OCI-LY3 (cell line): ENCODE measurements around the gene FPGS.

Experiments
- H2AFZ ChIP-seq: fragments of 200-600, 300-600 bp; shearing (Covaris generic); 2 replicates; pipeline ENCODE4 v1.6.0; 2014; ENCODE audit warnings: antibody characterized with exemption, low read depth, low read length
- H3K27ac ChIP-seq: fragments of 200-600, 300-600 bp; sonication (generic); 2 replicates; pipeline ENCODE4 v1.5.1; 2014; ENCODE audit warnings: mild to moderate bottlenecking, low read length, moderate library complexity, mixed read lengths
- H3K27me3 ChIP-seq: fragments of 200-600, 300-600 bp; sonication (generic); 2 replicates; pipeline ENCODE4 v1.6.1; 2014; ENCODE audit warnings: low read depth, low read length, mixed read lengths
- H3K36me3 ChIP-seq: fragments of 200-600, 300-600 bp; sonication (generic); replicated peaks from 2 replicates; pipeline ENCODE3; 2014; ENCODE audit warnings: low read depth, low read length, mixed read lengths
- H3K4me1 ChIP-seq: fragments of 300-600, 200-600 bp; sonication (generic); 2 replicates; pipeline ENCODE4 v1.6.1; 2014; ENCODE audit warnings: low read length, mixed read lengths
- H3K4me2 ChIP-seq: fragments of 200-600, 300-600 bp; sonication (generic); 2 replicates; pipeline ENCODE4 v1.6.1; 2014; ENCODE audit warnings: low read length, mixed read lengths
- H3K4me3 ChIP-seq: fragments of 300-600, 200-600 bp; sonication (generic); 2 replicates; pipeline ENCODE4 v1.5.1; 2014; ENCODE audit warnings: antibody characterized with exemption, mild to moderate bottlenecking, low read length, moderate library complexity
- H3K79me2 ChIP-seq: fragments of 300-600, 200-600 bp; shearing (Covaris generic); 2 replicates; pipeline ENCODE4 v1.6.1; 2014; ENCODE audit warnings: mild to moderate bottlenecking, low read length, mixed read lengths
- H3K9ac ChIP-seq: fragments of 300-600, 200-600 bp; shearing (Covaris generic); 2 replicates; pipeline ENCODE4 v1.6.0; 2014; ENCODE audit warnings: mild to moderate bottlenecking, low read length, moderate library complexity
- H3K9me3 ChIP-seq: fragments of 200-600, 300-600 bp; shearing (Covaris generic); 2 replicates; pipeline ENCODE4 v1.6.1; 2014; ENCODE audit warnings: low read length, mixed read lengths; ENCODE audit not compliant: insufficient read depth
- H4K20me1 ChIP-seq: fragments of 200-600, 300-600 bp; sonication (generic); 2 replicates; pipeline ENCODE4 v1.6.1; 2016; ENCODE audit warnings: low read length, mixed read lengths; ENCODE audit not compliant: insufficient read depth
- EZH2phosphoT487 ChIP-seq: fragments of 200-600 bp; shearing (Covaris generic); IDR thresholded peaks from 2 replicates; pipeline ENCODE4 v1.6.1; 2018; ENCODE audit warnings: antibody characterized with exemption, mixed run types, low read depth
- TF ChIP-seq, protein P1 (sequence below): fragments of 200-600, 300-600 bp; sonication (generic); IDR thresholded peaks from 2 replicates; pipeline ENCODE4 v1.5.1; 2014; ENCODE audit warnings: antibody characterized with exemption, low read length, low read depth

FPGS gene

DNA sequence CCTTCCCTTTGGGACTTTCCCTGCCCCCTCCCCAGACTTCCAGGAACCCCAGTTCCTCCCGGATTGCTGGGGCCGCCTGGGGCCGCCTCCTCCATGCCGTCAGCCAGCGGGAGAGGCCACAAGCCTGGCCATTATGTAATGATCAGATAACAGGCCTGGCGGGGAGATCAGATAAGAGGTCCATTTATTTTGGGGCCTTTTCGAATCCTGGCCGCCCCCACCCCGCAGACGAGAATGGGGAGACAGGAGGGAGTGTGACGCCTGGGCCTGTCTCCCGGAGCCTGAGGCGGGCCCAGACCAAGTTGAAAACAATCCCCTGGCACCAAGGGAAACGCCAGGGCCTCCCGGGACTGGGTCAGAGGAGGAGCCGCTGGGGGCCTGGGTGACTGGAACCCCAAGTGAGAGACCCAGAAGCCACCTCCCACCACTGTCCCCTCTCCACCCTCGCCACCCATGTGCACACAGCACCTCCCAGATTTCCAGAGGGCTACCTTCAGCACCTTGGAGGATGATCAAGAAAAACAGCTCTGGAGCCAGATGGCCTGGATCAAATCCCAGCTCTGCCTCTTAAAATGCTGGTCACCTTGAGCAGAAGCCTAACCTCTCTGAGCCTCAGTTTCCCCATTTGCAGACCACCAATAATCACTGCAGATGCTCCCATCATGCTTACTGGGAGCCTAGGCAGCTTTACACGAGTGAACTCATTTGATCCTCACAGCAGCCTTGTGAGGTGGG is 43.9 kb downstream of the FPGS start:
- Histone ChIP-seq H4K20me1 (no peaks in the 10 kb centered on the region), H2AFZ (no peak overlapping the region), H3K79me2 (no peaks in the 10 kb centered on the region), H3K9me3 (peaks cover 8% of the 10 kb centered on the region; the same call in 1 of the 2 replicates), H3K9ac (no peak overlapping the region), H3K4me1 (no peaks in the 10 kb centered on the region), H3K27ac (no peak overlapping the region), H3K4me3 (no peak overlapping the region), H3K4me2 (no peak overlapping the region), H3K36me3 (no peaks in the 10 kb centered on the region), H3K27me3 (no peaks in the 10 kb centered on the region)
- TF ChIP-seq, protein P1, sequence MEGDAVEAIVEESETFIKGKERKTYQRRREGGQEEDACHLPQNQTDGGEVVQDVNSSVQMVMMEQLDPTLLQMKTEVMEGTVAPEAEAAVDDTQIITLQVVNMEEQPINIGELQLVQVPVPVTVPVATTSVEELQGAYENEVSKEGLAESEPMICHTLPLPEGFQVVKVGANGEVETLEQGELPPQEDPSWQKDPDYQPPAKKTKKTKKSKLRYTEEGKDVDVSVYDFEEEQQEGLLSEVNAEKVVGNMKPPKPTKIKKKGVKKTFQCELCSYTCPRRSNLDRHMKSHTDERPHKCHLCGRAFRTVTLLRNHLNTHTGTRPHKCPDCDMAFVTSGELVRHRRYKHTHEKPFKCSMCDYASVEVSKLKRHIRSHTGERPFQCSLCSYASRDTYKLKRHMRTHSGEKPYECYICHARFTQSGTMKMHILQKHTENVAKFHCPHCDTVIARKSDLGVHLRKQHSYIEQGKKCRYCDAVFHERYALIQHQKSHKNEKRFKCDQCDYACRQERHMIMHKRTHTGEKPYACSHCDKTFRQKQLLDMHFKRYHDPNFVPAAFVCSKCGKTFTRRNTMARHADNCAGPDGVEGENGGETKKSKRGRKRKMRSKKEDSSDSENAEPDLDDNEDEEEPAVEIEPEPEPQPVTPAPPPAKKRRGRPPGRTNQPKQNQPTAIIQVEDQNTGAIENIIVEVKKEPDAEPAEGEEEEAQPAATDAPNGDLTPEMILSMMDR: no peak
- no peak for TF ChIP-seq EZH2phosphoT487

DNA sequence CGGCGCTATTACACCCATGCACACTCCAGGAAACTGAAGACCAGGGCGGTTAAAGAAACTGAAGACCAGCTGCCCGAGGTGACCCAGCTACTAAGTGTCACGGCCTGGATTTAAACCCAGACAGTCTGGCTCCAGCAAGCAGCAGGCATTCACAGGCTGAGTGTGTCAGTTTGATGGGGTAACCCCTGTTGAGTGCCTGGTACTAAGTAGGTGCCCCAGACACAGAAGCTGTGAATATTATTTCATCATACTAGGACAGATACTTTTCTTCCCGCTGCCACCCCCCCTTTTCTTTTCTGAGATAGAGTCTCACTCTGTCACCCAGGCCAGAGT is 44.5 kb downstream of the FPGS start:
- Histone ChIP-seq H3K79me2 (no peaks in the 10 kb centered on the region), H2AFZ (no peak overlapping the region), H3K36me3 (no peaks in the 10 kb centered on the region), H3K9ac (no peak overlapping the region), H3K4me3 (no peak overlapping the region), H3K27me3 (no peaks in the 10 kb centered on the region), H3K4me2 (no peak overlapping the region), H4K20me1 (no peaks in the 10 kb centered on the region), H3K4me1 (no peaks in the 10 kb centered on the region), H3K9me3 (peaks cover 8% of the 10 kb centered on the region; the same call in 1 of the 2 replicates), H3K27ac (no peak overlapping the region)
- TF ChIP-seq, protein P1: no peak
- no peak for TF ChIP-seq EZH2phosphoT487

DNA sequence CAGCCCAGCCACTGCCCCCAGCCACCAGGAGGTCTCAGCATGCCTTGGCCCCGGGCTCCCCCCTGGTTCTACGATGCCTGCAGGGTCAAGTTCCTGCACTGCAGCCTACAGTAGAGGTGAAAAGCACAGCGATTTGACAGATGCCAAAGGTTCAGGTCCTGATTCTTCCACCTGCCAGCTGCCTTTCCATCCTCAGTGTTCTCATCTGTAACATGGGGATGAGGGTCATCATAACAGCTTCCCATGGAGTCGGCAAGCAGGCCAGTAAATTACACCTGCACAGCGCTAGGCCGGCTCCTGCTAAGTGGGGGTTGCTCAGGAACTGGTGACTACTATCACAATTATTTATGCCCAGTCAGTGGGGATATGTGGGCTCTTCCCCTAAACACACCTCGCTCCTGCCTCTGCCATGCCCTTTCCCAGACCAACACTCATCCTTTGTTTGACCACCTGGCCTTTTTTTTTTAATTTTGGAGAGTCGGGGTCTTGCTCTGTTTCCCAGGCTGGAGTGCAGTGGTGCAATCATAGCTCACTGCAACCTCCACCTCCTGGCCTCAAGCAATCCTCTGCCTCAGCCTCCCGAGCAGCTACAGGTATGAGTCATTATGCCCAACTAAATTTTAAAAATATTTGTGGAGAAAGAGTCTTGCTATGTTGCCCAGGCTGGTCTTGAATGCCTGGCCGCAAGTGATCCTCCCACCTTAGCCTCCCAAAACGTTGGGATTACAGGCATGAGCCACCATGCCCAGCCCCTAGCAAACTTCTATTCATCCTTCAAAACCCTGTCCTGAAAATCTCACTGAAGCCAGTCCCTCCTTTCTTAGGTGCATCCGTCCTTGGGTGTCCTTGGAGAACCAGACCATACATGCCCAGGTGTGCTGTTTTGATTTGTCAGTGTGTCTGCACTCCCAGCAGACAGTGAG is 45.4 kb downstream of the FPGS start:
- H3K9ac ChIP-seq: no peak overlapping the region
- no peaks in the 10 kb centered on the region for H3K4me1 ChIP-seq
- H4K20me1 ChIP-seq: no peaks in the 10 kb centered on the region
- no peak overlapping the region for H2AFZ ChIP-seq
- no peak overlapping the region for H3K4me3 ChIP-seq
- no peaks in the 10 kb centered on the region for H3K36me3 ChIP-seq
- no peak for TF ChIP-seq EZH2phosphoT487
- TF ChIP-seq, protein P1: no peak
- H3K27me3 ChIP-seq: no peaks in the 10 kb centered on the region
- no peaks in the 10 kb centered on the region for H3K79me2 ChIP-seq
- H3K4me2 ChIP-seq: no peak overlapping the region
- H3K27ac ChIP-seq: no peak overlapping the region
- peaks cover 8% of the 10 kb centered on the region; the same call in 1 of the 2 replicates for H3K9me3 ChIP-seq
